Measurements from ENCODE around the gene ANO4. TPM values are rescaled to one million over a fixed set of nuclear protein-coding genes. Genes with fewer than 3 reads are reported as not detected.

ANO4 gene
- total RNA-seq, 1 experiment from 2014 or later = 5.7 TPM

- Histone ChIP-seq H2BK12ac (ENCODE audit: insufficient read length, low read depth, low read length) (no peak overlapping the region), H3K79me1 (ENCODE audit: insufficient read depth, low read depth, low read length, poor library complexity, severe bottlenecking) (no peaks in the 10 kb centered on the region), H2BK15ac (ENCODE audit: low read depth, low read length) (no peak overlapping the region), H3K4me1 (ENCODE audit: insufficient read depth, low read length) (no peaks in the 10 kb centered on the region), H3K4ac (ENCODE audit: low read depth, low read length) (no peak overlapping the region), H3K14ac (ENCODE audit: insufficient read depth, low read length) (no peak overlapping the region), H4K20me1 (ENCODE audit: control insufficient read depth, insufficient read depth, insufficient read length) (no peaks in the 10 kb centered on the region), H3K9ac (ENCODE audit: extremely low read depth, insufficient read length, low read length) (no peak overlapping the region), H3T11ph (ENCODE audit: low read length) (no peak overlapping the region), H4K8ac (replicated peaks; ENCODE audit: insufficient read length, low read depth, low read length) (no peak overlapping the region), H3K27ac (ENCODE audit: insufficient read length, low read depth, low read length) (no peak overlapping the region), H3K27me3 (ENCODE audit: insufficient read depth, low read length) (no peaks in the 10 kb centered on the region), H3K56ac (ENCODE audit: insufficient read length, low read depth, low read length) (no peak overlapping the region), H3K18ac (ENCODE audit: insufficient read length, low read depth, low read length) (no peak overlapping the region), H2BK20ac (ENCODE audit: low read depth, low read length, poor library complexity, severe bottlenecking) (no peak overlapping the region), H2AFZ (ENCODE audit: low read length) (no peak overlapping the region), H3K9me3 (ENCODE audit: control insufficient read depth, low read depth, low read length) (no peaks in the 10 kb centered on the region), H4K91ac (ENCODE audit: insufficient read length, low read depth, low read length) (no peak overlapping the region), H3K4me2 (ENCODE audit: insufficient read depth, insufficient read length, low read length) (no peak overlapping the region), H2AK5ac (ENCODE audit: insufficient read length, low read length) (no peak overlapping the region), H3K79me2 (ENCODE audit: insufficient read depth, low read length) (no peaks in the 10 kb centered on the region), H2BK5ac (ENCODE audit: insufficient read length, low read length) (no peak overlapping the region), H2BK120ac (ENCODE audit: low read depth, low read length, poor library complexity, severe bottlenecking) (no peak overlapping the region), H3K23me2 (ENCODE audit: insufficient read length, low read depth, low read length, poor library complexity, severe bottlenecking) (no peaks in the 10 kb centered on the region), H4K5ac (ENCODE audit: insufficient read length, low read depth, low read length) (no peak overlapping the region), H3K23ac (ENCODE audit: insufficient read length, low read depth, low read length) (no peak overlapping the region)
- no peaks in the 10 kb centered on the region; a peak in 1 of 4 replicates for H3K4me1 Mint-ChIP-seq
- peaks cover 0 to 5% (median 1%) of the 10 kb centered on the region in 3 experiments; a peak in 3 of 7 replicates for H3K36me3 Mint-ChIP-seq (ENCODE audit: insufficient read depth in 1 of 3, low read depth in 3 of 3)
- H3K4me3 Mint-ChIP-seq = no peak overlapping the region
- H3K27ac Mint-ChIP-seq = no peak overlapping the region
- no peaks in the 10 kb centered on the region for H3K27me3 Mint-ChIP-seq (ENCODE audit: low read depth)
- no peak for TF ChIP-seq CTCF (conservative IDR thresholded peaks at IDR 0.05)
- H3K9me3 Mint-ChIP-seq = peaks cover 0 to 5% of the 10 kb centered on the region in 2 experiments; a peak in 3 of 5 replicates
- WGBS (ENCODE audit: extremely low coverage, insufficient read length, low lambda C conversion rate) = no CpG with 5 or more reads among the region's 4 CpGs
- DNase-seq = no peak
Observed at GRCh38 chr12:101116911-101117310, 322.3 kb downstream of the ANO4 start.
